ENCODE data around the gene CYFIP2. TPM values are rescaled to one million over a fixed set of nuclear protein-coding genes. Genes with fewer than 3 reads are reported as not detected.

CYFIP2 gene
- total RNA-seq, 4 donors from 2014 or later, result 4.2 to 10.3 (median 8.1) TPM

- Histone ChIP-seq H3K27me3 (peaks cover 0 to 27% (median 0%) of the 10 kb centered on the region in 4 donors), H3K4me1 (peaks cover 7 to 33% (median 9%) of the 10 kb centered on the region in 3 donors), H3K36me3 (no peaks in the 10 kb centered on the region), H3K4me3 (no peak overlapping the region), H3K9me3 (no peaks in the 10 kb centered on the region), H3K27ac (no peak overlapping the region)
- no peak for TF ChIP-seq POLR2A (IDR thresholded peaks at IDR 0.05)
- TF ChIP-seq, protein P1, sequence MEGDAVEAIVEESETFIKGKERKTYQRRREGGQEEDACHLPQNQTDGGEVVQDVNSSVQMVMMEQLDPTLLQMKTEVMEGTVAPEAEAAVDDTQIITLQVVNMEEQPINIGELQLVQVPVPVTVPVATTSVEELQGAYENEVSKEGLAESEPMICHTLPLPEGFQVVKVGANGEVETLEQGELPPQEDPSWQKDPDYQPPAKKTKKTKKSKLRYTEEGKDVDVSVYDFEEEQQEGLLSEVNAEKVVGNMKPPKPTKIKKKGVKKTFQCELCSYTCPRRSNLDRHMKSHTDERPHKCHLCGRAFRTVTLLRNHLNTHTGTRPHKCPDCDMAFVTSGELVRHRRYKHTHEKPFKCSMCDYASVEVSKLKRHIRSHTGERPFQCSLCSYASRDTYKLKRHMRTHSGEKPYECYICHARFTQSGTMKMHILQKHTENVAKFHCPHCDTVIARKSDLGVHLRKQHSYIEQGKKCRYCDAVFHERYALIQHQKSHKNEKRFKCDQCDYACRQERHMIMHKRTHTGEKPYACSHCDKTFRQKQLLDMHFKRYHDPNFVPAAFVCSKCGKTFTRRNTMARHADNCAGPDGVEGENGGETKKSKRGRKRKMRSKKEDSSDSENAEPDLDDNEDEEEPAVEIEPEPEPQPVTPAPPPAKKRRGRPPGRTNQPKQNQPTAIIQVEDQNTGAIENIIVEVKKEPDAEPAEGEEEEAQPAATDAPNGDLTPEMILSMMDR (IDR thresholded peaks at IDR 0.05), result no peak
- 48 to 65% methylated on average over 6 of the region's 6 CpGs for WGBS, 2 donors
- intact Hi-C loops (cut with DNase I), result no loop called here
- DNase-seq, result no peak
Measured at GRCh38 chr5:157269165-157269671, 3.3 kb downstream of the CYFIP2 start.

DNA sequence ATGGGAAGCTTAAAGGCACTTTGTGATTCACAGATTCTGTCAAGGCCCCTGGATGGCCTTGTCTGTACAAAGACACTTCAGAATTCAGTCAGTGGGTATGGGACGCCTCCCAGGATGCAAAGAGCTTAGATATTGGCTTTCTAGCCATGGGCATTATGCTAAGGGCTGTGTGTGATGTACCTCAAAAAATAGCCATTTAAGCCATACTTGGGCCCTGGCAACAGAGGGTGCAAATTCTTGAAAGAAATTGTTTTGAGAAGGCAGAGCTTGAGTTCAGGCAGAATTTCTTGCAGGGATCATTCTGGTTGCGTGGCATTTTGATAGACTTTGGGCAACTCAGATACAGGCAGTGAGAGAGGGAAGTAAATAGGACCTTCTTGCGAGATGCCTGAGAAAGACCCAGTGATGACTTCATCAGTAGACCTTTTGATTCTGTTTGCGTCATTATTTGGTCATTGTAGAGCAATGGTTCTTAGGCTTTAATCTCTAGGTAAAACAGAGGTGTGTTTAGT lies 3.9 kb downstream of the CYFIP2 start:
- peaks cover 0 to 27% (median 0%) of the 10 kb centered on the region in 4 donors for H3K27me3 ChIP-seq
- 71 to 84% methylated on average over 3 to 4 of the region's 4 CpGs for WGBS, 2 donors
- TF ChIP-seq POLR2A (IDR thresholded peaks at IDR 0.05), result no peak
- TF ChIP-seq, protein P1 (IDR thresholded peaks at IDR 0.05), result no peak
- H3K27ac ChIP-seq, result no peak overlapping the region
- DNase-seq, result no peak
- H3K4me1 ChIP-seq, result peaks cover 7 to 33% (median 9%) of the 10 kb centered on the region in 3 donors
- no peaks in the 10 kb centered on the region for H3K36me3 ChIP-seq
- H3K9me3 ChIP-seq, result no peaks in the 10 kb centered on the region
- no peak overlapping the region for H3K4me3 ChIP-seq
- intact Hi-C loops (cut with DNase I), result no loop called here

- H3K27me3 ChIP-seq, result peaks cover 0 to 20% (median 0%) of the 10 kb centered on the region in 4 donors
- H3K4me1 ChIP-seq, result peaks cover 3 to 27% (median 9%) of the 10 kb centered on the region in 3 donors
- TF ChIP-seq, protein P1 (IDR thresholded peaks at IDR 0.05), result no peak
- TF ChIP-seq POLR2A (IDR thresholded peaks at IDR 0.05), result no peak
- H3K4me3 ChIP-seq, result no peak overlapping the region
- no peak for DNase-seq
- intact Hi-C loops (cut with DNase I), result no loop called here
- H3K27ac ChIP-seq, result peak overlapping the region in 1 of 4 donors; percentile 68
- H3K36me3 ChIP-seq, result no peaks in the 10 kb centered on the region
- WGBS, 2 donors, result 66% methylated on average over 3 of the region's 3 CpGs
- no peaks in the 10 kb centered on the region for H3K9me3 ChIP-seq
Measured at GRCh38 chr5:157270771-157271170, 4.8 kb downstream of the CYFIP2 start.

GRCh38 chr5:157271740-157272271 lies 5.9 kb downstream of the CYFIP2 start:
- intact Hi-C loops (cut with DNase I), result no loop called here
- H3K27ac ChIP-seq, result peak overlapping the region; percentile 5 to 68 (median 42)
- 64 to 73% methylated on average over 5 to 10 of the region's 12 CpGs for WGBS, 2 donors

GRCh38 chr5:157273131-157273556 lies 7.2 kb downstream of the CYFIP2 start:
- TF ChIP-seq POLR2A (IDR thresholded peaks at IDR 0.05), result no peak
- TF ChIP-seq, protein P1 (IDR thresholded peaks at IDR 0.05), result no peak
- WGBS, 2 donors, result 30 to 73% methylated on average over 1 of the region's 1 CpG
- no peaks in the 10 kb centered on the region for H3K27me3 ChIP-seq
- no peak for DNase-seq
- H3K4me3 ChIP-seq, result no peak overlapping the region
- intact Hi-C loops (cut with DNase I), result no loop called here
- no peaks in the 10 kb centered on the region for H3K9me3 ChIP-seq
- H3K36me3 ChIP-seq, result no peaks in the 10 kb centered on the region
- peak overlapping the region in 2 of 4 donors; percentile 52 to 67 for H3K27ac ChIP-seq
- H3K4me1 ChIP-seq, result peaks cover 0 to 5% (median 0%) of the 10 kb centered on the region in 3 donors

More at GRCh38 chr5:157271740-157272271, 5.9 kb downstream of the CYFIP2 start:
- peak; percentile 69 for DNase-seq
- Histone ChIP-seq H3K4me3 (no peak overlapping the region), H3K36me3 (no peaks in the 10 kb centered on the region), H3K4me1 (peaks cover 0 to 18% (median under 1%) of the 10 kb centered on the region in 3 donors), H3K9me3 (no peaks in the 10 kb centered on the region), H3K27me3 (peaks cover 0 to 13% (median 0%) of the 10 kb centered on the region in 4 donors)
- peak in 1 of 4 donors; percentile 53 for TF ChIP-seq POLR2A (IDR thresholded peaks at IDR 0.05)
- TF ChIP-seq, protein P1 (IDR thresholded peaks at IDR 0.05), result no peak

Data from esophagus squamous epithelium (tissue), 5 donors.